IMR-90 (cell line): ENCODE measurements around the gene IFRD1.

Experiments
- CEBPB ChIP-seq: IDR thresholded peaks from 2 replicates; pipeline ENCODE4 v1.6.1; 2012; ENCODE audit warnings: low read depth, low read length, improper control_type of control experiment
- CHD1 ChIP-seq: IDR thresholded peaks from 2 replicates; pipeline ENCODE4 v1.6.1; 2012; ENCODE audit warnings: low read depth, low read length, improper control_type of control experiment
- CTCF ChIP-seq: conservative IDR thresholded peaks from 2 replicates; pipeline ENCODE4 v1.5.1; 2012; ENCODE audit warnings: mild to moderate bottlenecking, low read depth, low read length, improper control_type of control experiment
- FOS ChIP-seq: fragments of 150-350 bp; IDR thresholded peaks from 2 replicates; pipeline ENCODE4 v1.6.1; 2016; ENCODE audit warnings: low read depth, low read length
- MAFK ChIP-seq: IDR thresholded peaks from 2 replicates; pipeline ENCODE4 v1.6.1; 2012; ENCODE audit warnings: low read depth, low read length, improper control_type of control experiment
- MAZ ChIP-seq: IDR thresholded peaks from 2 replicates; pipeline ENCODE4 v1.6.1; 2012; ENCODE audit warnings: low read depth, mild to moderate bottlenecking, low read length, improper control_type of control experiment, moderate library complexity, borderline replicate concordance
- MXI1 ChIP-seq: IDR thresholded peaks from 2 replicates; pipeline ENCODE4 v1.6.1; 2012; ENCODE audit warnings: low read depth, mild to moderate bottlenecking, low read length, moderate library complexity, borderline replicate concordance
- POLR2A ChIP-seq: IDR thresholded peaks from 2 replicates; pipeline ENCODE4 v1.6.1; 2012; ENCODE audit warnings: mild to moderate bottlenecking, low read depth, low read length
- RAD21 ChIP-seq: IDR thresholded peaks from 2 replicates; pipeline ENCODE4 v1.6.1; 2012; ENCODE audit warnings: low read length, improper control_type of control experiment
- RFX5 ChIP-seq: IDR thresholded peaks from 2 replicates; pipeline ENCODE4 v1.8.0; 2012; ENCODE audit warnings: low read depth, mild to moderate bottlenecking, low read length, moderate library complexity
- SMC3 ChIP-seq: fragments of 150-350 bp; IDR thresholded peaks from 2 replicates; pipeline ENCODE4 v1.6.1; 2016; ENCODE audit warnings: low read depth, mild to moderate bottlenecking, antibody characterized with exemption, low read length, moderate library complexity

GRCh38 chr7:112520787-112521186 is 70.5 kb downstream of the IFRD1 start:
- TF ChIP-seq CTCF (no peak), POLR2A (no peak), CEBPB (no peak), MXI1 (no peak), FOS (no peak), MAFK (no peak), SMC3 (no peak), RAD21 (no peak), CHD1 (no peak), RFX5 (no peak), MAZ (no peak)
